Activated CD8-positive, alpha-beta T cell treated with anti-CD3 and anti-CD28 coated beads for 36 hours (primary cell): ENCODE results near the gene NUDC. TPM values are rescaled to one million over a fixed set of nuclear protein-coding genes. Genes with fewer than 3 reads are reported as not detected.

ENCODE experiments used
- ATAC-seq: fragments of 200-7000 bp; cut with Tn5 transposase; one replicate; pipeline ENCODE4 v1.10.0; 2021; ENCODE audit warnings: mild to moderate bottlenecking, moderate library complexity
- CTCF ChIA-PET: fragments of 350-600 bp; sonication (Branson Sonifier 250); formaldehyde crosslinking; loops from one replicate; lab custom pipeline; 2021; ENCODE audit warnings: antibody characterized with exemption; lab: Charles Lee
- POLR2A ChIA-PET: fragments of 350-600 bp; sonication (Branson Sonifier 250); formaldehyde crosslinking; loops from one replicate; lab custom pipeline; 2021; ENCODE audit warnings: antibody characterized with exemption; lab: Charles Lee
- DNase-seq: peaks from one replicate; pipeline ENCODE4 v3.0.0-alpha.2; 2020
- H3K27ac Mint-ChIP-seq: one replicate; pipeline ENCODE4 v1.8.0; 2021; ENCODE audit warnings: mild to moderate bottlenecking, mixed read lengths
- H3K27me3 Mint-ChIP-seq: one replicate; pipeline ENCODE4 v1.8.0; 2021; ENCODE audit warnings: mixed read lengths
- H3K36me3 Mint-ChIP-seq: one replicate; pipeline ENCODE4 v1.8.0; 2021; ENCODE audit warnings: low read depth, mixed read lengths
- H3K4me1 Mint-ChIP-seq: one replicate; pipeline ENCODE4 v1.8.0; 2021; ENCODE audit warnings: low read depth, mixed read lengths
- H3K4me3 Mint-ChIP-seq: one replicate; pipeline ENCODE4 v1.8.0; 2021; ENCODE audit warnings: mild to moderate bottlenecking, moderate library complexity, mixed read lengths
- H3K9me3 Mint-ChIP-seq: one replicate; pipeline ENCODE4 v1.8.0; 2021; ENCODE audit warnings: mixed read lengths
- intact Hi-C: fragments of 100-400 bp; cut with micrococcal nuclease; formaldehyde crosslinking; loops from one replicate; pipeline ENCODE4 v1.10.0; 2022
- total RNA-seq, 2 experiments: library from RNA; stranded (reverse); gene quantifications; one replicate each; pipeline ENCODE4 v1.2.3, GENCODE V29; 2021
- TF ChIP-seq, protein P1 (sequence below): fragments of 200-600 bp; IDR thresholded peaks from one replicate; pipeline ENCODE4 v1.8.0; 2022; ENCODE audit warnings: antibody characterized with exemption, mild to moderate bottlenecking

Gene NUDC
- total RNA-seq, 2 experiments from 2014 or later, result 97.0 to 103 TPM

DNA sequence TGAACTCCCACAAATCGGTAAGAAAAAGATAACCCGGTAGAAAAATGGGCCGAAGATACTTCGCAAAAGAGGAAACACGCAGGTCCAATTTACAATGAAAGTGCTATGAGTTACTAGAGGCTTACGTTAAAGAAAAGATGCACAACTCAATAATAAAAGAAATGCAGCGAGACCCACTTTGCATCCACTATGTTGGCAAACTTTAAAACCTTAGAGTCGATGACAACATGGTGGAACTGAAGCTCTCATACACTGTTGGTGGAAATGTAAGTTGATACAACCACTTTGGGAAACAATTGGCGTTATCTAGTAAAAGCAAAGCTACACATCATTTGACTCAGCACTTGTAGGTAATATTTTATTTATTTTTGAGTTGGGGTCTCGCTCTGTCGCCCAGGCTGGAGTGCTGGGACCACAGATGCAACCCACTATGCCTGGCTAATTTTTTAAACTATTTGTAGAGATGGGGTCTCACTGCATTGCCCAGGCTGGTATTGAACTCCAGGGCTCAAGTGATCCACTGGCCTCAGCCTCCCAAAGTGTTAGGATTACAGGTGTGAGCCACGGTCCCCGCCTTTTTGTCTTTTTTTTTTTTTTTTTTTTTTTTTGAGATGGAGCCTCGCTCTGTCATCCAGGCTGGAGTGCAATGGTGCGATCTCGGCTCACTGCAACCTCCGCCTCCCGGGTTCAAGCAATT is 20.6 kb upstream of the NUDC start:
- ChIA-PET CTCF (interaction anchor here (0.9 to 3.5 kb wide), 7 partner anchors 11 to 143 kb away, joined by 3 to 11 read pairs (median 4); partner anchors contain the start of genes GPN2, PIGV and SFN), POLR2A (interaction anchor here (0.6 to 6.0 kb wide), 15 partner anchors 8 to 871 kb away, joined by 3 to 91 read pairs (median 3); partner anchors contain the start of genes GPN2, NR0B2, NUDC and STX12)
- Mint-ChIP-seq H3K27ac (peak overlapping the region; percentile 100), H3K4me1 (peaks cover 34% of the 10 kb centered on the region), H3K9me3 (no peaks in the 10 kb centered on the region), H3K36me3 (peaks cover 6% of the 10 kb centered on the region), H3K4me3 (peak overlapping the region; percentile 93), H3K27me3 (no peaks in the 10 kb centered on the region)
- intact Hi-C loops, result loop anchor here (2.0 kb wide), 1 partner anchor 14 kb away; no protein-coding TSS in a partner anchor
- no peak for DNase-seq
- TF ChIP-seq, protein P1, sequence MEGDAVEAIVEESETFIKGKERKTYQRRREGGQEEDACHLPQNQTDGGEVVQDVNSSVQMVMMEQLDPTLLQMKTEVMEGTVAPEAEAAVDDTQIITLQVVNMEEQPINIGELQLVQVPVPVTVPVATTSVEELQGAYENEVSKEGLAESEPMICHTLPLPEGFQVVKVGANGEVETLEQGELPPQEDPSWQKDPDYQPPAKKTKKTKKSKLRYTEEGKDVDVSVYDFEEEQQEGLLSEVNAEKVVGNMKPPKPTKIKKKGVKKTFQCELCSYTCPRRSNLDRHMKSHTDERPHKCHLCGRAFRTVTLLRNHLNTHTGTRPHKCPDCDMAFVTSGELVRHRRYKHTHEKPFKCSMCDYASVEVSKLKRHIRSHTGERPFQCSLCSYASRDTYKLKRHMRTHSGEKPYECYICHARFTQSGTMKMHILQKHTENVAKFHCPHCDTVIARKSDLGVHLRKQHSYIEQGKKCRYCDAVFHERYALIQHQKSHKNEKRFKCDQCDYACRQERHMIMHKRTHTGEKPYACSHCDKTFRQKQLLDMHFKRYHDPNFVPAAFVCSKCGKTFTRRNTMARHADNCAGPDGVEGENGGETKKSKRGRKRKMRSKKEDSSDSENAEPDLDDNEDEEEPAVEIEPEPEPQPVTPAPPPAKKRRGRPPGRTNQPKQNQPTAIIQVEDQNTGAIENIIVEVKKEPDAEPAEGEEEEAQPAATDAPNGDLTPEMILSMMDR, result no peak
- no peak for ATAC-seq

DNA sequence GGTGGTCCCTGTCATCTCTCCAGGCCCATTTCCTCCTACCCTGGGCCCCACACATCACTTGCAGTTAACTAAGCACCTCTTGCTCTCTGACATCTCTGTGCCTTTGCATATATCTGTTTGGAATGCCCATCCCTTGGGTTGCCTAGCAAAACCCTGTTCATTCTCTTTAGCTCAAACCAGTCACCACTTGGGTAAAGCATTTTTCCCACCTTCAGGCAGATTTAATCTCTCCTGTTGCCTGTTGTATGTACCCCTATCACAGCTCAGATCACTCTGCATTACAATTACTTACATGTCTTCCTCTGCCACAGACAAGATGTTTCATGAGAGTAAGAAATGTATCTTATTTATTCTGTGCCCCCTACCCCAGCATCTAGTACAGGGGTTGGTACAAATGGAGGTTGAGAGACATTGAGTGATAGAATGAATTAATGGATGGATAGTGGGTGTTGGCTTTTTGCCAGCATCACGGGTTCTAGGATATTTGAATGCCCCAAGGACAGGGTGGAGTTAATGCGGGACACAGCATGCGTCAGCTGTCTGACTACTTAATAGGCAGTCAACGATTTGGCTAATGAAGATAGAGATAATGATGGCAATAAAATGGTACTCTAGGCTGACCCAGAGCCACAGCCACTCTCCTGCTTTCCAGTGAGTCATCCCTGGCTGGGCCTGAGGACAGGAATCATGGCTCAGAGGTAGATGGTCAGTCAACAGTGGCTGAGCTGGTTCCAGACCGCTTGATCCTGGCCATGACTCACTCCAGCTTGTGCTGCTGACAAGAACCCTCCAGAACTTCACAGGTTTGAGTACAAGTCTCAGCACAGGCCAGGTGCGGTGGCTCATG is 14.2 kb upstream of the NUDC start:
- ChIA-PET POLR2A (no interaction called here), CTCF (interaction anchor here (0.9 to 1.0 kb wide), 2 partner anchors 29 to 305 kb away, joined by 4 to 5 read pairs; no protein-coding TSS in a partner anchor)
- Mint-ChIP-seq H3K36me3 (no peaks in the 10 kb centered on the region), H3K9me3 (no peaks in the 10 kb centered on the region), H3K27me3 (no peaks in the 10 kb centered on the region), H3K4me1 (peaks cover 2% of the 10 kb centered on the region), H3K27ac (no peak overlapping the region), H3K4me3 (no peak overlapping the region)
- intact Hi-C loops, result no loop called here
- DNase-seq (no peak), ATAC-seq (no peak)
- TF ChIP-seq, protein P1, result no peak

- DNase-seq (no peak), ATAC-seq (no peak)
- TF ChIP-seq, protein P1, result no peak
- CTCF ChIA-PET, result no interaction called here
- no peaks in the 10 kb centered on the region for H3K36me3 Mint-ChIP-seq
- intact Hi-C loops, result no loop called here
- H3K27me3 Mint-ChIP-seq, result no peaks in the 10 kb centered on the region
- H3K9me3 Mint-ChIP-seq, result no peaks in the 10 kb centered on the region
- POLR2A ChIA-PET, result interaction anchor here (0.6 kb wide), 1 partner anchor 72 kb away, joined by 3 read pairs; no protein-coding TSS in a partner anchor
- no peak overlapping the region for H3K27ac Mint-ChIP-seq
- H3K4me3 Mint-ChIP-seq, result no peak overlapping the region
- no peaks in the 10 kb centered on the region for H3K4me1 Mint-ChIP-seq
Measured at GRCh38 chr1:26909951-26910342, 11.6 kb upstream of the NUDC start.

DNA sequence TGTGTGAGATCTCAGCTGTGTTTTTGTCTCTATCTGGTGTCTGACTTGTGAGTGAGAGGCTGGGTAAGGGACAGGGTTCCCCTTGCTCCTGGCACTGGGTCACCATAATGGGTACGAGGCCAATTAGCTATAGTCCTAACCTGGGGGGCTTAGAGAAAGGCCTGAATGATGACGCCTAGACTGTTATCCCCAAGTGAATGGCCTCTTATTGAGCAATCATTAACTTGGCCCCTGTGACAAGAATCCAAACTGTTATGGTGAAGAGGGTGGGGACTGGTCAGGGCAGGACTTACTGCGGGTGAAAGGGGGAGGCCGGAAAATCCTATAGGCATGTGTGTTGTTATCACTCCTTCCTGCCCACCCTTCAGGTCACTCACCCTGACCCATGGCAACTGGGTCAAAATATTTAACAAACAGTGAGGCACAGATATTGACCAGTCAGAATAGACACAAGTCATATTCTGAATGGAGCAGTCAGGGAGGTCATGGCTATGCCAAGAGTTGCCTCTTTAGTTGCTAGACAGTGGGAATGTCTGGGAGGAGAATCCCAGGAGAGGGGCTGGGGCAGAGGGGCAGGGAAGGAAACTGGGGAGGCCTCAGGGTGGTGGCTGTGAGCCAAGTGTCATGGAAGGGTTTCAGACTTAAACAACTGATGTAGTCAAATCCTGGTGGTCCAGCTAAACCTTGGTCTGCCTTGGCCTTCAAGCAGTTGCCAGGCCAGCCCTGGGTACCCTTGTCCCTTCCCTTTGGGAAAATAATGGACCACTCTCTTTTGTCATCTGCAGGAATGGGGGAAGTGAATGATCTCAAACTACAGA is 11.0 kb upstream of the NUDC start:
- Mint-ChIP-seq H3K36me3 (no peaks in the 10 kb centered on the region), H3K4me3 (no peak overlapping the region), H3K27ac (no peak overlapping the region), H3K9me3 (no peaks in the 10 kb centered on the region), H3K27me3 (no peaks in the 10 kb centered on the region), H3K4me1 (no peaks in the 10 kb centered on the region)
- TF ChIP-seq, protein P1, result no peak
- no peak for ATAC-seq
- no peak for DNase-seq
- POLR2A ChIA-PET, result interaction anchor here (0.6 to 1.0 kb wide), 3 partner anchors 11 to 71 kb away, joined by 3 read pairs; partner anchors contain the start of gene GPATCH3
- intact Hi-C loops, result no loop called here
- CTCF ChIA-PET, result no interaction called here
